Tibial nerve (tissue), 4 donors: ENCODE measurements around the gene TTN.

ENCODE experiments used
- CTCF ChIP-seq, 5 experiments: fragments of 200-600 bp in 3 of 5; fragments of 450-650 bp in 2 of 5; sonication (generic) in 3 of 5; IDR thresholded peaks; one replicate each; pipeline ENCODE4 v1.5.1; 2016 to 2019; ENCODE audit warnings: antibody characterized with exemption in 5 of 5, mild to moderate bottlenecking in 3 of 5, moderate library complexity in 2 of 5
- EP300 ChIP-seq, 2 donors: sonication (generic); formaldehyde crosslinking; IDR thresholded peaks; one replicate each; pipeline ENCODE4 v1.6.1; 2017; ENCODE audit warnings: antibody characterized with exemption in 2 of 2, mild to moderate bottlenecking in 1 of 2
- POLR2A ChIP-seq, 2 donors: fragments of 450-650 bp; IDR thresholded peaks; one replicate each; pipeline ENCODE4 v1.6.1; 2017; ENCODE audit warnings: antibody characterized with exemption in 2 of 2, mild to moderate bottlenecking in 2 of 2, moderate library complexity in 2 of 2

GRCh38 chr2:178829981-178830380, 22.8 kb upstream of the TTN start:
- no peak for TF ChIP-seq CTCF (IDR thresholded peaks at IDR 0.05)
- TF ChIP-seq EP300 (IDR thresholded peaks at IDR 0.05) = no peak
- no peak for TF ChIP-seq POLR2A (IDR thresholded peaks at IDR 0.05)
